Adrenal gland (tissue), 5 donors: ENCODE data around the gene ANKRD44.

Experiments
- CTCF ChIP-seq, 6 experiments: fragments of 450-650 bp in 4 of 6; fragments of 200-600 bp in 2 of 6; sonication (generic) in 1 of 6; IDR thresholded peaks; 1 replicate in 5 of 6; 2 replicates in 1 of 6; pipeline versions ENCODE4 v1.5.1 to v1.8.0; 2016 to 2021; ENCODE audit warnings: antibody characterized with exemption in 6 of 6, mild to moderate bottlenecking in 2 of 6, moderate library complexity in 1 of 6
- POLR2A ChIP-seq, 2 donors: fragments of 450-650 bp; IDR thresholded peaks; one replicate each; pipeline ENCODE4 v1.6.1; 2017; ENCODE audit warnings: antibody characterized with exemption in 2 of 2, mild to moderate bottlenecking in 2 of 2, moderate library complexity in 1 of 2
- donor health status: DM: no; HTN: no; CAD: no.

DNA sequence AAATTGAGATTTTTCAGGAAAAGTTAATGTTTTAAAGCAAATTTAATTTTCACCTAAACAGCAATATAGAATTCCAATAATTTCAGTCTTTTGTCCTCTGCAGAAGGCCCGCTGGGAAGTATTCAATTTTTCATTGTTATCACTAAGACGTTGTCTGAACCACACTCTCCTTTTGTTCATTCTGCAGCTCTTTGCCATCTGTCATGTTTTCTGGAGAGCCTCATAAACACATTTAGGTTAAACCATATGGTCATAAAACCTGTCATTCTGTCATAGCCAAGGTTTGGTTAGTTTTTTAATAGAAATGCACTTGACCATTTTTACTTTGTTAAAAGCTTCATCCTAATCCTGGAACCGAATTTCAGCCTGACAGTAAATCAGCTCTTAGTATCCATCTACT, 330.1 kb downstream of the ANKRD44 start:
- TF ChIP-seq CTCF (IDR thresholded peaks at IDR 0.05) (no peak), POLR2A (IDR thresholded peaks at IDR 0.05) (no peak)
